Smooth muscle cell (in vitro differentiated cells): Measurements from ENCODE around the gene LRSAM1. TPM values are rescaled to one million over a fixed set of nuclear protein-coding genes. Genes with fewer than 3 reads are reported as not detected.

Source experiments
- DNase-seq: peaks from one replicate; lab custom pipeline; 2025; ENCODE audit not compliant: unreplicated experiment; lab: John Stamatoyannopoulos, UW
- H2AFZ ChIP-seq: fragments of 200-600 bp; sonication (generic); 2 replicates; pipeline ENCODE4 v1.6.0; 2016; ENCODE audit warnings: antibody characterized with exemption, low read depth, mild to moderate bottlenecking
- H3F3A ChIP-seq: fragments of 200-600 bp; sonication (generic); 2 replicates; pipeline ENCODE4 v1.6.0; 2017; ENCODE audit warnings: antibody characterized with exemption, low read depth
- H3K27ac ChIP-seq: fragments of 200-600 bp; sonication (generic); 2 replicates; pipeline ENCODE4 v1.5.1; 2016; ENCODE audit warnings: low read depth, mild to moderate bottlenecking
- H3K27me3 ChIP-seq: fragments of 200-600 bp; sonication (generic); 2 replicates; pipeline ENCODE4 v1.6.1; 2016; ENCODE audit warnings: low read depth, mild to moderate bottlenecking
- H3K36me3 ChIP-seq: fragments of 200-600 bp; sonication (generic); 2 replicates; pipeline ENCODE4 v1.5.1; 2016; ENCODE audit warnings: low read depth
- H3K4me1 ChIP-seq: fragments of 200-600 bp; sonication (generic); 2 replicates; pipeline ENCODE4 v1.5.1; 2016; ENCODE audit warnings: low read depth
- H3K4me2 ChIP-seq: fragments of 200-600 bp; sonication (generic); 2 replicates; pipeline ENCODE4 v1.6.0; 2016; ENCODE audit warnings: mild to moderate bottlenecking
- H3K4me3 ChIP-seq: fragments of 200-600 bp; sonication (generic); 2 replicates; pipeline ENCODE4 v1.5.1; 2016; ENCODE audit warnings: mild to moderate bottlenecking
- H3K79me2 ChIP-seq: fragments of 200-600 bp; sonication (generic); 2 replicates; pipeline ENCODE4 v1.6.0; 2016; ENCODE audit warnings: low read depth, mild to moderate bottlenecking
- H3K9ac ChIP-seq: fragments of 200-600 bp; sonication (generic); 2 replicates; pipeline ENCODE4 v1.6.0; 2016; ENCODE audit warnings: low read depth
- H3K9me3 ChIP-seq: fragments of 200-600 bp; sonication (generic); replicated peaks from 2 replicates; pipeline ENCODE4 v1.5.1; 2016; ENCODE audit warnings: low read depth
- H4K20me1 ChIP-seq: fragments of 200-600 bp; sonication (generic); 2 replicates; pipeline ENCODE4 v1.6.0; 2016; ENCODE audit warnings: low read depth
- CTCF ChIP-seq: fragments of 200-600 bp; sonication (generic); IDR thresholded peaks from 2 replicates; pipeline ENCODE4 v1.5.1; 2017; ENCODE audit warnings: borderline replicate concordance, mild to moderate bottlenecking, antibody characterized with exemption; ENCODE audit not compliant: insufficient read depth, poor library complexity, severe bottlenecking
- WGBS: methylation state at CpG from one replicate; pipeline ENCODE4 v1.1.7; 2016; ENCODE audit warnings: low lambda C conversion rate; 5-methylcytosine and 5-hydroxymethylcytosine counted together
- polyA plus RNA-seq: library from polyadenylated mRNA; unstranded; fragments of >200 nt; fragmentation: Nextera tagmentation; extraction: Ambion mirVana; gene quantifications from 2 replicates; pipeline ENCODE4 v1.2.1, GENCODE V29; 2016
- total RNA-seq: library from RNA; depleted of rRNA; stranded (reverse); fragments of >200 nt; gene quantifications from 2 replicates; pipeline ENCODE4 v1.2.3, GENCODE V29; 2014

Gene LRSAM1
- total and polyA plus RNA-seq, 2 experiments from 2014 or later: 10.5 to 27.0 TPM

- Histone ChIP-seq H3K4me2 (no peak overlapping the region), H2AFZ (no peak overlapping the region), H3F3A (no peaks in the 10 kb centered on the region), H3K27ac (no peak overlapping the region), H3K79me2 (peaks cover 23% of the 10 kb centered on the region), H3K4me3 (no peak overlapping the region), H3K36me3 (peaks cover 5% of the 10 kb centered on the region), H3K9me3 (no peaks in the 10 kb centered on the region), H3K9ac (no peak overlapping the region), H4K20me1 (peaks cover 78% of the 10 kb centered on the region), H3K27me3 (no peaks in the 10 kb centered on the region), H3K4me1 (no peaks in the 10 kb centered on the region)
- DNase-seq: no peak
- no peak for TF ChIP-seq CTCF
- WGBS: 91% methylated on average over 15 of the region's 15 CpGs
Observed at GRCh38 chr9:127509955-127510299, 58.6 kb downstream of the LRSAM1 start.

GRCh38 chr9:127514468-127514867 lies 63.2 kb downstream of the LRSAM1 start:
- Histone ChIP-seq H3F3A (no peaks in the 10 kb centered on the region), H3K4me1 (no peaks in the 10 kb centered on the region), H3K27ac (no peak overlapping the region), H3K79me2 (peaks cover 24% of the 10 kb centered on the region), H3K4me2 (no peak overlapping the region), H3K27me3 (no peaks in the 10 kb centered on the region), H3K9ac (no peak overlapping the region), H3K36me3 (peaks cover 5% of the 10 kb centered on the region), H3K4me3 (no peak overlapping the region), H4K20me1 (peaks cover 67% of the 10 kb centered on the region), H3K9me3 (no peaks in the 10 kb centered on the region), H2AFZ (no peak overlapping the region)
- WGBS: 84% methylated on average over 2 of the region's 2 CpGs
- no peak for DNase-seq
- TF ChIP-seq CTCF: no peak

DNA sequence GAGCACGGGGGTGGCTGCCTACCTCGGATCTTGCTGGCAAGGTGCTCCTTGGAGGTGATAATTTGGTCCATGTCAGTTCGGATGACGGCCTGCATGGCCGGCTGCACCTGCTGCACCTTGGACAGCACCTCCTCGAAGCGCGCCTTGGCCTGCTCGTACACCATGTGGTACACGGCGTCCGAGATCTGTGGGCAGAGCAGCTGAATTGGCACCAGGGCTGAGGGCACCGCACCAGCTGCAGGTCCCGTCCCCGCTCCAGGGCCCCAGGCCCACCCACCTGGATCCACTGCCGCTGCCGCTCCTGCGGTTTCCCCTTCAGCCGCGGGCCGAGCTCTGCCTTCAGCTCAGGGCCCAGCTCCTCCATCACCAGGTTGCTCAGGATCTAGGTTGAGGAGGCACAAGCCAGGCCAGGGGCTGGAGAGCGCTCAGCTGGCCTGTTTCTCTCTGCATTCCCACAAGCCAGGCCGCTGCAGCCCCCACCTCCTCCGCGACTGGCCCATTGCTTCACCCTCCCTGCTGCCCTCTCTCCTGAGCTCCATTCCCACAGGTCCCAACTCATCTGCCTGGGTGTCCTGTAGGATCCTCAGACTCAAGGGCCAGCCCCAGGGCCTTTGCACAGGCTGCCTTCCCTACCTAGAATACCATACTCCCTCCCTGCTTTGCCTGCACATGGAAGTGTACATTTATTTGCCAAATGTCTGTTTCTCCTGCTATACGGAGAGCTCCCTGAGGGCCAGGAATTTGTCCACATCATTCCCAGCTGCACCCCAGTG lies 65.7 kb downstream of the LRSAM1 start:
- no peak for TF ChIP-seq CTCF
- peaks cover 9% of the 10 kb centered on the region for H3F3A ChIP-seq
- no peak overlapping the region for H2AFZ ChIP-seq
- no peak for DNase-seq
- no peaks in the 10 kb centered on the region for H3K36me3 ChIP-seq
- H4K20me1 ChIP-seq: peaks cover 46% of the 10 kb centered on the region
- H3K27ac ChIP-seq: no peak overlapping the region
- H3K79me2 ChIP-seq: peaks cover 9% of the 10 kb centered on the region
- H3K4me2 ChIP-seq: no peak overlapping the region
- H3K9ac ChIP-seq: no peak overlapping the region
- H3K4me1 ChIP-seq: peaks cover 7% of the 10 kb centered on the region
- WGBS: 97% methylated on average over 26 of the region's 26 CpGs
- no peak overlapping the region for H3K4me3 ChIP-seq
- no peaks in the 10 kb centered on the region for H3K9me3 ChIP-seq
- no peaks in the 10 kb centered on the region for H3K27me3 ChIP-seq

GRCh38 chr9:127517620-127518019 lies 66.3 kb downstream of the LRSAM1 start:
- Histone ChIP-seq H3K27me3 (no peaks in the 10 kb centered on the region), H4K20me1 (peaks cover 40% of the 10 kb centered on the region), H2AFZ (no peak overlapping the region), H3K27ac (peak overlapping the region; percentile 96), H3K36me3 (no peaks in the 10 kb centered on the region), H3K4me1 (peaks cover 8% of the 10 kb centered on the region), H3K79me2 (peaks cover 4% of the 10 kb centered on the region), H3F3A (peaks cover 13% of the 10 kb centered on the region), H3K9ac (no peak overlapping the region), H3K4me2 (no peak overlapping the region), H3K4me3 (no peak overlapping the region), H3K9me3 (no peaks in the 10 kb centered on the region)
- no peak for DNase-seq
- TF ChIP-seq CTCF: no peak
- WGBS: 97% methylated on average over 11 of the region's 11 CpGs
